ENCODE data around the gene BZW2.

The BZW2 gene

DNA sequence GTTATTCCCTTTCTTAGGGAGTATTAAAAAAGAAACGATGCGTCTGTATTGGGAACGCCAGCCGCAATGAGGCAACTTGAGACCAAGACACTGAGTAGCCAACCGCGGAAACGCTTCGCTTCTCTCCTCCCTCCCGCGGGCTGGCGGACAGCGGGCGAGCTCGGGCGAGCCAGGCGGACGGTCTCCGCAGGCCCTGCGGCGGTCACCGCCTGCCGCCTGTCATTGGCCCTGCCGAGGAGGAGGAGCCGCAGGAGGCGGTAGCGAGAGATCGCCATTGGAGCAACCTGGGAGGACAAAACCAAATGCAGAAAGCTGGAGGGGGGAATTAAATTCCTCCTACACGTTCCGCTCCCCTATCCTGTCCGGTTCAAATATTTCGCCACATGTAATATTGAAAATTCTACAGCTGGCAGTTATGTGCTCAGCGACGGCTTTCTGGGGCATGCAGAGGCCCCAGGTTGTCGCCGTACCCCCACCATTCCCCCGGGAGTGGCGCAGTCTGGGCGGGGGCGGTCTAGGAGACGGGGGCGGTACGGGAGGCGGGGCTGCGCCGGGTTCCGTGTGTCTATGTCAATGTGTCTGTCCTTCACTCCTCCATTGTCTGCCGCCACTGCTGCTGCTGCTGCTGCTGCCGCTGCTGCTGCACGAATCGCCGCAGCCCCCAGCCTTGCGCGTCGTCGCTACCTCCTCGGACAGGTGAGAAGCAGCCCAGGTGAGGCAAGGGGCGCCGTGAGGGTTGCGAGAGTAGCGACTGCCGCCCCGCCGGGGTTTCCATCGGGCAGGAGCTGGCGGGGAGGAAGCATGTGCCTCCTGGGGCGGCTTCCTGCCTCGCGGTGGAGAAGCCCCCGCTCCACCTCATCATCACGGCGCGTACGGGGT lies at the start of gene BZW2, which contains the start of gene ANKMY2:
BZW2 (plus strand) TSS at position 589 of the 879 bp plus-strand sequence. CDS start 19,263 bp downstream, outside the sequence.
ANKMY2 (minus strand) TSS at position 162 of the 879 bp plus-strand sequence. CDS start 181 bp downstream, outside the sequence.
- peak; percentile 87 for DNase-seq (ENCODE audit: low read depth)

- no peak for DNase-seq (ENCODE audit: low read depth)
Measured at GRCh38 chr7:16598015-16598414, 48.0 kb upstream of the BZW2 start.

DNA sequence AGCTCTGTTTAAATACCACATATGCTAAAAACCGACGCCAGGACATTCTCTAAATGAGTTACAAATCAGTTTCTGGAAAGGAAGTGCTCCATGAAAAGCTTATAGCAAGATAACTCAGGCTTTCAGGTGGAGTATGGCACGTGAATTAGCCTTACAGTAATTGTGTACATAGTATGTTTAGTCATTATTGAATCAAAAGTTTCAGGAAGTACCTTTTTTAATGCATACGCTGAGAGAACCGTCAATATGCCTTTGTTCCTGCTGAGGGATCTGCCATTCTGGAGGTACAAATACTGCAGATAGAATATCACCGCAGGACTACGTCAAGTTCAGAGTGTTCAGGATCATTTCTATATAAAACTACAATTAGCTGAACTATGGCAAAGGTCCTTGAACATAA lies 46.1 kb upstream of the BZW2 start:
- no peak for DNase-seq (ENCODE audit: low read depth)

GRCh38 chr7:16603633-16604032 lies 42.3 kb upstream of the BZW2 start:
- no peak for DNase-seq (ENCODE audit: low read depth)

DNA sequence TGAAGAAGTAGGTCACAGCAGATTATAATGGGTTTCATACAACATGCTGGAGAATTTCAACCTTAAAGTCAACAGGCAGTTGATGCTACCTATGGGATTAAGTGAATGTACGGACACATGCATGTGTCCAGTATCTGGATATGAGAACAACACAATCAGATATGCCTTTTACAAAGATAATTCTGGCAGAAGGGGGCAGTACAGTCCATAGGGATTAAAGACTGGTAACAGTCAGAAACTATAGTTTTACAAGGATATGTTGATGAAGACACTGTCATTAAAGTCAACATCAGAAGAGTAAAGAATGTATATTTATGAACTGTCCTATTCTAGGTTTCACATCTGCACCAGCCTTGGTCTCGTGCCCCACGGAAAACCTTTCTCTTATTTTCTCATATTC lies 41.9 kb upstream of the BZW2 start:
- no peak for DNase-seq (ENCODE audit: low read depth)

- DNase-seq (ENCODE audit: low read depth) = no peak
Measured at GRCh38 chr7:16606704-16607103, 39.3 kb upstream of the BZW2 start.

DNA sequence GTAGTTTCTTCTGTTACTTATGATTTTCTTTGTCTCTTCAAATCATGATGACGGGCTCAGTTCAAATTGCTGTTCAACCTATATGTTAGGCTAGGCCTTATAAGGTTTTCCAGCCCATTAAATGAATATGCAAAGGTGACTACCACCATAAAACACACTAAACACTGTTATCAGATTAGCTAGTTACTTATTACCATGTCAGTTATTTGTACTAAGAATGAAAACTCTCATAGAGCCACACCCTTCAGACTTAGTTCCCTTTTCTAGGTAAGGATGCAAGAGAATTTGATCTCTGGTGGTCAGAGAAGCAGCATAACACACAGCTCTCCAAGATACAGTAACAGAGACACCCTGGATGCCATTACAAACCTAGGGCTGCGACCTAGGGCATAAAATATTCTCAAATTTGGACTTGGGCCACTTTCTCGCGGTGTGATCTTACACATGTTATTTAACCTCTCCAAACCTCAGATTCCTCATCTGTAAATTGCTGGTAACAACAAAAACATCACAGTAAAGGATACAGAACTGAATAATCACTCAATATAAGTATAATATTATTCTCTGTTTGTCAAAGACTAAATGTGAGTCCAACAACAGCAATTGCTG lies 36.0 kb upstream of the BZW2 start:
- DNase-seq (ENCODE audit: low read depth) = no peak

DNA sequence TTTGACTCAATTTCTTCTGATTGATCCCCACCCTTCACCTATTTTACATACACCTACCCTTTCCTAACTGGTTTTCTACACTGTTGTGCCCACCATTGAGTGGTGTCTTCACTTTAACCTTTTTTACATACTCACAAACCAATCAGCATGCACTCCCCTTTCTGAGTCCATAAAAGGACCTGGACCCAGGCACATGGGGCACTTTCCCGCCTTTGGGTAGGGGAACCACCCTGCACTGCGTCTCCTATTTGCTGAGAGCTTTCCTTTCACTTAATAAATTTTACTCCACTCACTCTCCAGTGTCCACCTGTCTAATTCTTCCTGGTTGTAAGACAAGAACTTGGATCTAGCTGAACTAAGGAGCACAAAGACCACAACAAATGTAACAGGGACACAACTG lies 34.3 kb upstream of the BZW2 start:
- no peak for DNase-seq (ENCODE audit: low read depth)

DNA sequence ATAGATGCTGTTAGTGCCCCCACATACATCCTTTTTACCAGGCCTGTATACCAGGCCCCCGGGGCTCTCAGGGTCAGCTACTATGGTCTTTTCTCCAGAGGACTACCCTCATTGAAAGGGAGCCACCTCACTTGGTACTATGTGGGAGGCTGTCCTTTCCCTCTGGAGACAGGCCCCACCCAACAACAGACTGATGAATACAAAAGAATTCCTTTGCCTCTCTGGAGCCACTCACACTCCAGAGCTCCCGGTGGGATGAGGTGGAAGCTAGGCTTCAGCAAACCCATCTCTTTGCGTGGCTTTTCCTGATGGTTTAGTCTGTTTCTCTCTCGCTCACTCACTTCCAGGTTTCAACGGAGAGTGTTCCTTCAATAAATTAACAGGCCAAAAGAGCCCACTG lies 30.8 kb upstream of the BZW2 start:
- DNase-seq (ENCODE audit: low read depth) = no peak

DNA sequence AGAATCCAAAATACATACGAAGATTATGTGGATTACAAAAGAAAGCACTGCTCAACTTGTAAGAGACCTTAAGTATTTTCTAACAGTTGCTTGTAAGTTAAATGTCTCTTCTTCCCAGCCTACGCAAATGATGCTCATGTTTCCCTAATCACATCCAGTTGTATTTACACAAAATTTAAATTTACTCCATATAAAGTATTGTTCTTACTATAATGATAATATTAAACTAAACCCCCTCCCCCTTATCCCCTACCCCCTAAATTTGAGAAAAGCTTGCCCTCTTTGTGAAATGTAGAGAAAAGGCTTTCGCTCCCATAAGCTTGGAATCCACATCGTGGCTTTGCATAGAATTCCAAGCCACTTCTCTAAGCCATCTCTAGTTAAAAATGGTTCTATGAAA lies 29.9 kb upstream of the BZW2 start:
- DNase-seq (ENCODE audit: low read depth) = no peak

DNA sequence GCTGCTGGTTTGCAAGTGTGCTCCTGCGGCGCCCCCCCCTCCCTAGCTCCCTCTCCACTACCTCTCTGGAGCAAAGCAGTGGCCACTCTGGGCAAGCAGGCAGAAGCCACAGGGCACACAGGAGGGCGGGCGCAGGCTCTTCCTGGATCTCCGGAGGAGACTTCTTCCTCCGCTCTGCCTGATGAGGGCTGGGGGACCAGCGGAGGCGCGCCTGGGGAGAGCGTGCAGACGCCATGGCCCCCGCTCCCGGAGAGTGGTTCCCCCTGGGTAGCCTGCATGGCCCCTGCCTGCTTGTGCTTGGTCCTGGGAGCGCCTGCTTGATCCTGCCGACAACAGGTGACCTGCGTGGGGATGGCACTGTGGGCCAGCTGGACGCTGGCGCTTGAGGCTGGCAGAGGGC lies 29.4 kb upstream of the BZW2 start:
- DNase-seq (ENCODE audit: low read depth) = no peak

DNA sequence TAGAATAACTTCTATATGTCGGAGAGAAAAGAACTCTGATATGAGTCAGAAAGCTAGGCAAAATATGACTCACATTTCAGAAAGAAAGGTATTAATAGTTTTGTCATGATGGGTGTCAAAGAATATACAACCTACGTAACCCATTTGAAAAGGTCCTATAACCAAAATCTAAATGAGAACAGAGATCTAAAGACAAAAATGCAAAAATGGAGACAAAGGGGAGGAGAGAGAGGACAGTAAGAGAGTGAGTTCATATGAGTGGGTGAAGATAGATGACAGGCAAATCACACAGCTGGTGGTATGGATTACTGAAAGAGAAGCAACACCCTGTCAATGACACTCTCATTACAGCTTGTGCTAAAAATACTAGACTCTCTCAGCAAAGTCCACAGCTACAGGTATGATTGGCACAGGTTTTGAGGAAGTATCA lies 26.0 kb upstream of the BZW2 start:
- DNase-seq (ENCODE audit: low read depth) = no peak

DNA sequence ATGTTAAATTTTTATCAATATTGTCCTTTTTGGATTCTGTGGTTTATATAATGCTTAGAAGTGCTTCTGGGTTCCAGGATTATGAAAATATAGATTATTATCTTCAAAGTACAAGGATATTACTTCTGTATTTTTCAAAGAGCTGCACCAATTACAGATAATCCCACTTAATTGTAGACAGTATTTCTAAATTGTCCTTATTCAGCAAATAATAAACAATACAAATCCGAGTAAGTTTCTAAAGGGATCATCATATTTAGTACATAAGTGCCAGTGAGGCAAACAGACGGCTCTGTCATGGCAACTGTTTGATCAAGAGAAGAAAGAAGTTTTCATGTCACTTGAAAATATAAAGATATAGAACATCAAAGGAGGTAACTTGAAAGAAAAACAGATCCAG lies 19.6 kb upstream of the BZW2 start:
- DNase-seq (ENCODE audit: low read depth) = no peak

- no peak for DNase-seq (ENCODE audit: low read depth)
Measured at GRCh38 chr7:16627236-16627635, 18.7 kb upstream of the BZW2 start.

- DNase-seq (ENCODE audit: low read depth) = no peak
Measured at GRCh38 chr7:16630654-16631053, 15.3 kb upstream of the BZW2 start.

DNA sequence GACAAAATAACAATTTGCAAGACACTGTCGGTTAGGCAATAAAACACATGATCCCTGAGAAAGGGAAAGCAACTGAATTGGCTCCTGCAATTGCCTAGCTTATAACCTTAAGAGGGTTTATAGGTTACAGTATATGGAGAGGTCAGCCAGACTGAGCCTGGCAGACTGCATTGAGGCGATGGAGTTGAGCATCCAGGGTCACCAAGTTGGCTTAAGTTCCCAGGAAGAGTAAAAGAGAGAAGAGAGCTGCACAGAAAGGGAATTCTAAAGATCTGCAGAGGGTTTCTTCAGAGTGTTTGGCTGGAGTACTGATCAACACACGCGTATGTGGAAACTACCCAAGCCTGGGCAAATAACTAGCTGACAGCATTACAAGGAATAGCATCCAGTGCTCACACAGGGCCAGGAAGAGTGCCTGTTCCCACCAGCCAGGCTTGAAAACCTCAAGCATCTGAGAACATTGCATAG lies 11.7 kb upstream of the BZW2 start:
- DNase-seq (ENCODE audit: low read depth) = no peak

- no peak for DNase-seq (ENCODE audit: low read depth)
Measured at GRCh38 chr7:16636555-16637101, 9.4 kb upstream of the BZW2 start.

GRCh38 chr7:16637379-16637778 lies 8.6 kb upstream of the BZW2 start:
- no peak for DNase-seq (ENCODE audit: low read depth)

- no peak for DNase-seq (ENCODE audit: low read depth)
Measured at GRCh38 chr7:16638282-16639280, 7.4 kb upstream of the BZW2 start.

DNA sequence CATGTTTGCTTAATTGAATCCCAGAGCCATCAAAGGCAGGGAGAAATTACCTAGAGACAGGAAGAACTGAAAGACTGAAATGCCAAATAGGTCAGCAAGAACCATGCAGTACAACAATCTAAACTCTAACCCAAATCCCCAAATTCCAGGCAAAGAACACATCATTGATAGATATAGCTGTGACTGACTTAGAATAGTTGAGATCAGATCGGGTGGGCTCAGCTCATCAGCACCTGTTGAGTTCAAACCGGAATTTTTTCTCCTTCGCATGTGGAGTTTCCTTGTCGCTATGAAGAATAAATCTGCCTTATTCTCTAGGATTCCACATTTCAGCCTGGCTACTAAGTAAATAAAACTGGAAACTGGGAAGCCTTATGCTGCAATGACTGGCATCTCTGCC lies 1.8 kb upstream of the BZW2 start:
- no peak for DNase-seq (ENCODE audit: low read depth)

DNA sequence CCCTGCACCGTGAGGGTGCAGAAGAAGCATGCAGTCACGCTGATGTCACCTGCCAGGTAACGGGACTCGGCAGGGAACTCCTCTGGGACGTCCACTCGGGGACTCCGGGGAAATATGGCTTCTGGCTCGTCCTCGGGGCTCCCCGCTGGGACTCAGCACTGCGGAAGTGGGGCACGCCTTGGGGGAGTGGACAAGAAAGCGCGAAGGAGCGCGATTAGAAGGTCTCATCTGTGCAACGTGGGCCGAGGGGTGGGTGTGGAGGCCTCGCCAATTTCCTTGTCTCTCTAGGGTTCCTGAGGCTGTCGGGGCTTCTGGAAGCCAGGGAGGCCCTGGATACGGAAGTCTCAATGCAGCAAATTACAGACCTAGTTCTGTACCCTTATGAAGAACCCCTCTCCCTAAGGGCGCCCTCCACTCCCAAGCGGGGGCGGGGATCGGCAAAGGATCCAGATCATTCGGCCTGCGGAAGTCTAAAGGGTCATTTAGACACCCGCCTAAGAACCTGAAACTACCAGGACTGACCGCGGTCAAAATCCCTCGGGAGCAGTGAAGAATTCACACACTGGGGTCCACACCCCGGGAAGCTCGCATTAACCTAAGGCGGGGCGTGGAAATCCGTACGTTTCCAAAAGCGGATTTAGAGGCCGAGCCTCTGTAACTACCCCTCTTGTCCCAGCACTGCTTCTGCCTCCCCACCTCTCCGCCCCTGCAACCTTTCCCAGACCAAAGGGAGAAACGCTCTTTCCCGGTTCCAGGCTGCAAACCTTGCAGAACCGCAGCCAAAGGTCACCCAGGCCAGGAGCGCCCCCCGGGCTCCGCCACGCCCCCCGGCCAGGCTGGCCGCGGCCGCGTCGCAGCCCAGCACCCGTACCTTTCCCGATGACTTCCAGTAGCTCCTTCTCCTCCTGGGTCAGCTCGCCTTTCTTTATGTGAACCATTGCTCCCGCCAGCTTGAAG lies 1.1 kb upstream of the BZW2 start:
- DNase-seq (ENCODE audit: low read depth) = peak; percentile 41

Data from activated T-helper 9 cell treated with anti-CD3 and anti-CD28 coated beads, Interleukin-2, amount 50 U/mL, for 16 hours (primary cell).